Stomach (tissue), 9 donors: ENCODE measurements around the gene KDM2A. TPM values are rescaled to one million over a fixed set of nuclear protein-coding genes. Genes with fewer than 3 reads are reported as not detected.

Source experiments
- DNase-seq, 2 donors: peaks; one replicate each; pipeline versions ENCODE4 v3.0.0 to v3.0.0-alpha.2; 2013 to 2019
- H3K27ac ChIP-seq, 5 donors: fragments of 200-600 bp in 4 of 5; sonication (generic) in 4 of 5; one replicate each; pipeline ENCODE4 v1.5.1; 2013 to 2019; ENCODE audit warnings: mild to moderate bottlenecking in 1 of 5, moderate library complexity in 1 of 5
- H3K27me3 ChIP-seq, 3 donors: fragments of 200-600 bp; sonication (generic); one replicate each; pipeline ENCODE4 v1.5.1; 2017 to 2019; ENCODE audit warnings: mixed run types in 1 of 3
- H3K36me3 ChIP-seq, 4 donors: fragments of 200-600 bp; sonication (generic); 1 replicate in 3 of 4; 2 replicates in 1 of 4; pipeline ENCODE4 v1.5.1; 2016 to 2019
- H3K4me1 ChIP-seq, 4 donors: fragments of 200-600 bp; sonication (generic); one replicate each; pipeline ENCODE4 v1.5.1; 2016 to 2019
- H3K4me3 ChIP-seq, 4 donors: fragments of 200-600 bp; sonication (generic) in 3 of 4; one replicate each; pipeline ENCODE4 v1.5.1; 2016 to 2019; ENCODE audit warnings: mild to moderate bottlenecking in 1 of 4
- H3K9me3 ChIP-seq, 4 donors: fragments of 200-600 bp; sonication (generic); one replicate each; pipeline ENCODE4 v1.5.1; 2016 to 2019
- EP300 ChIP-seq: sonication (generic); formaldehyde crosslinking; IDR thresholded peaks from one replicate; pipeline ENCODE4 v1.6.1; 2017; ENCODE audit warnings: antibody characterized with exemption
- POLR2A ChIP-seq, 4 donors: fragments of 450-650 bp; IDR thresholded peaks; one replicate each; pipeline ENCODE4 v1.6.1; 2016; ENCODE audit warnings: antibody characterized with exemption in 4 of 4, control low read depth in 2 of 4, mild to moderate bottlenecking in 1 of 4, moderate library complexity in 1 of 4
- POLR2AphosphoS5 ChIP-seq, 3 donors: sonication (generic); formaldehyde crosslinking; IDR thresholded peaks; one replicate each; pipeline ENCODE4 v1.6.1; 2016; ENCODE audit warnings: antibody characterized with exemption in 3 of 3
- WGBS, 5 donors: extraction: QIAGEN DNeasy Blood & Tissue Kit in 3 of 5; methylation state at CpG; one replicate each; pipeline versions ENCODE4 v1.1.5 to v1.1.7; 2013 to 2018; 5-methylcytosine and 5-hydroxymethylcytosine counted together
- intact Hi-C: fragments of 100-400 bp; cut with DNase I; formaldehyde crosslinking; loops from one replicate; pipeline ENCODE4 v1.15.1; 2023; ENCODE audit warnings: low total_unique reads
- polyA plus RNA-seq, 3 donors: library from polyadenylated mRNA; stranded (reverse); fragments of 200-250 nt; gene quantifications; one replicate each; pipeline ENCODE4 v1.2.3, GENCODE V29; 2013
- total RNA-seq, 5 donors: library from RNA; depleted of rRNA; stranded (reverse); fragments of >200 nt; gene quantifications; one replicate each; pipeline versions ENCODE4 v1.1.0 to v1.2.3, GENCODE V29; 2014 to 2016
- TF ChIP-seq, protein P1 (sequence below), 7 experiments: fragments of 450-650 bp in 4 of 7; fragments of 200-600 bp in 3 of 7; sonication (generic) in 3 of 7; IDR thresholded peaks; one replicate each; pipeline ENCODE4 v1.5.1; 2016 to 2019; ENCODE audit warnings: antibody characterized with exemption in 7 of 7, control low read depth in 2 of 7, mild to moderate bottlenecking in 1 of 7
- donor health status: healthy with polysubstance abuse.
- donor health status: Bipolar disorder and iron deficiency.
- donor health status: healthy.

KDM2A gene
- total and polyA plus RNA-seq, 8 donors, result 15.4 to 125 (median 70.3) TPM

GRCh38 chr11:67254798-67255197 lies 135.7 kb downstream of the KDM2A start:
- H3K27me3 ChIP-seq, result no peaks in the 10 kb centered on the region
- H3K27ac ChIP-seq, result no peak overlapping the region
- intact Hi-C loops, result loop anchor here (10.0 kb wide), 1 partner anchor 130 kb away; no protein-coding TSS in a partner anchor
- TF ChIP-seq, protein P1, sequence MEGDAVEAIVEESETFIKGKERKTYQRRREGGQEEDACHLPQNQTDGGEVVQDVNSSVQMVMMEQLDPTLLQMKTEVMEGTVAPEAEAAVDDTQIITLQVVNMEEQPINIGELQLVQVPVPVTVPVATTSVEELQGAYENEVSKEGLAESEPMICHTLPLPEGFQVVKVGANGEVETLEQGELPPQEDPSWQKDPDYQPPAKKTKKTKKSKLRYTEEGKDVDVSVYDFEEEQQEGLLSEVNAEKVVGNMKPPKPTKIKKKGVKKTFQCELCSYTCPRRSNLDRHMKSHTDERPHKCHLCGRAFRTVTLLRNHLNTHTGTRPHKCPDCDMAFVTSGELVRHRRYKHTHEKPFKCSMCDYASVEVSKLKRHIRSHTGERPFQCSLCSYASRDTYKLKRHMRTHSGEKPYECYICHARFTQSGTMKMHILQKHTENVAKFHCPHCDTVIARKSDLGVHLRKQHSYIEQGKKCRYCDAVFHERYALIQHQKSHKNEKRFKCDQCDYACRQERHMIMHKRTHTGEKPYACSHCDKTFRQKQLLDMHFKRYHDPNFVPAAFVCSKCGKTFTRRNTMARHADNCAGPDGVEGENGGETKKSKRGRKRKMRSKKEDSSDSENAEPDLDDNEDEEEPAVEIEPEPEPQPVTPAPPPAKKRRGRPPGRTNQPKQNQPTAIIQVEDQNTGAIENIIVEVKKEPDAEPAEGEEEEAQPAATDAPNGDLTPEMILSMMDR (IDR thresholded peaks at IDR 0.05), result no peak
- TF ChIP-seq EP300, result no peak
- H3K9me3 ChIP-seq, result no peaks in the 10 kb centered on the region
- 74 to 80% (median 77%) methylated on average over 14 to 15 of the region's 15 CpGs for WGBS, 5 donors
- DNase-seq, result no peak
- H3K4me3 ChIP-seq, result no peak overlapping the region
- peaks cover 72 to 76% (median 76%) of the 10 kb centered on the region in 4 donors for H3K36me3 ChIP-seq
- peaks cover 0 to 34% (median 9%) of the 10 kb centered on the region in 4 donors for H3K4me1 ChIP-seq

DNA sequence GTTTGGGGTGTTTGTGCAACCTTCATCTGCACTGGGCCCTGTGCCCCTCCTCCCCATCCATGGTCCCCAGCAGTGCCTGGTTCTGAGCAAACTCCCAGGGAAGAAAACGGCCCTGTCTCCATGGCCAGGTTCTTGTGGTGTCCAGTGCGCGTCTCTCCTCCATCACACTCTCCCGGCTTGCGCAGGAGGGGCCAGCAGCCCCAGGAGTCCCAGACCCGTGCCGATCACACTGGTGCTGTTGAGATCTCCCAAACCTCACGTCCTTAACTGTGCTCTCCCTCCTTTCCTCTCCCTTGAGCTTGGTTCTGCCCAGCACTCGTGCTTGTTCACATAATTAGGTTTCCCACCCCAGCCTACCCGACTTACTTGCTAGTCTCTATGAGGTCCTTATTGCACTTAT lies 136.3 kb downstream of the KDM2A start:
- no peak for DNase-seq
- H3K27ac ChIP-seq, result no peak overlapping the region
- TF ChIP-seq EP300 (no peak), POLR2AphosphoS5 (IDR thresholded peaks at IDR 0.05) (no peak)
- TF ChIP-seq, protein P1 (IDR thresholded peaks at IDR 0.05), result no peak
- H3K27me3 ChIP-seq, result no peaks in the 10 kb centered on the region
- peaks cover 0 to 32% (median 9%) of the 10 kb centered on the region in 4 donors for H3K4me1 ChIP-seq
- H3K4me3 ChIP-seq, result no peak overlapping the region
- intact Hi-C loops, result loop anchor here (10.0 kb wide), 1 partner anchor 129 kb away; no protein-coding TSS in a partner anchor
- peaks cover 66 to 71% (median 70%) of the 10 kb centered on the region in 4 donors for H3K36me3 ChIP-seq
- no peaks in the 10 kb centered on the region for H3K9me3 ChIP-seq
- WGBS, 5 donors, result 87 to 89% (median 88%) methylated on average over 10 of the region's 10 CpGs

- WGBS, 5 donors, result 81 to 91% (median 89%) methylated on average over 7 to 8 of the region's 8 CpGs
- Histone ChIP-seq H3K4me3 (no peak overlapping the region), H3K27me3 (no peaks in the 10 kb centered on the region), H3K4me1 (peaks cover 1 to 31% (median 11%) of the 10 kb centered on the region in 4 donors), H3K9me3 (no peaks in the 10 kb centered on the region), H3K36me3 (peaks cover 61 to 66% (median 65%) of the 10 kb centered on the region in 4 donors), H3K27ac (no peak overlapping the region)
- no peak for DNase-seq
- TF ChIP-seq EP300 (no peak), POLR2AphosphoS5 (IDR thresholded peaks at IDR 0.05) (no peak), POLR2A (IDR thresholded peaks at IDR 0.05) (no peak)
- TF ChIP-seq, protein P1 (IDR thresholded peaks at IDR 0.05), result no peak
- intact Hi-C loops, result loop anchor here (10.0 kb wide), 1 partner anchor 129 kb away; no protein-coding TSS in a partner anchor
Observed at GRCh38 chr11:67255864-67256263, 136.8 kb downstream of the KDM2A start.

GRCh38 chr11:67256477-67257135 lies 137.5 kb downstream of the KDM2A start:
- intact Hi-C loops, result loop anchor here (10.0 kb wide), 1 partner anchor 128 kb away; no protein-coding TSS in a partner anchor
- TF ChIP-seq, protein P1 (IDR thresholded peaks at IDR 0.05), result no peak
- no peak for TF ChIP-seq POLR2A (IDR thresholded peaks at IDR 0.05)
- WGBS, 5 donors, result 74 to 79% (median 77%) methylated on average over 5 of the region's 5 CpGs
- no peak overlapping the region for H3K4me3 ChIP-seq
- no peaks in the 10 kb centered on the region for H3K9me3 ChIP-seq
- H3K27me3 ChIP-seq, result no peaks in the 10 kb centered on the region
- H3K27ac ChIP-seq, result no peak overlapping the region
- H3K4me1 ChIP-seq, result peaks cover 8 to 36% (median 18%) of the 10 kb centered on the region in 4 donors
- H3K36me3 ChIP-seq, result peaks cover 55 to 58% (median 58%) of the 10 kb centered on the region in 4 donors
- DNase-seq, result no peak
